ENCODE measurements around the gene MOV10. TPM values are rescaled to one million over a fixed set of nuclear protein-coding genes. Genes with fewer than 3 reads are reported as not detected.
A peak's percentile ranks its signal among the peaks of the same experiment; 100 is the strongest.

The MOV10 gene
- total and polyA plus RNA-seq, 2 of the 13 experiments (the other 11 are each of a cell fraction or from before 2014, with no cell fraction given), result 56.4 to 58.2 TPM

DNA sequence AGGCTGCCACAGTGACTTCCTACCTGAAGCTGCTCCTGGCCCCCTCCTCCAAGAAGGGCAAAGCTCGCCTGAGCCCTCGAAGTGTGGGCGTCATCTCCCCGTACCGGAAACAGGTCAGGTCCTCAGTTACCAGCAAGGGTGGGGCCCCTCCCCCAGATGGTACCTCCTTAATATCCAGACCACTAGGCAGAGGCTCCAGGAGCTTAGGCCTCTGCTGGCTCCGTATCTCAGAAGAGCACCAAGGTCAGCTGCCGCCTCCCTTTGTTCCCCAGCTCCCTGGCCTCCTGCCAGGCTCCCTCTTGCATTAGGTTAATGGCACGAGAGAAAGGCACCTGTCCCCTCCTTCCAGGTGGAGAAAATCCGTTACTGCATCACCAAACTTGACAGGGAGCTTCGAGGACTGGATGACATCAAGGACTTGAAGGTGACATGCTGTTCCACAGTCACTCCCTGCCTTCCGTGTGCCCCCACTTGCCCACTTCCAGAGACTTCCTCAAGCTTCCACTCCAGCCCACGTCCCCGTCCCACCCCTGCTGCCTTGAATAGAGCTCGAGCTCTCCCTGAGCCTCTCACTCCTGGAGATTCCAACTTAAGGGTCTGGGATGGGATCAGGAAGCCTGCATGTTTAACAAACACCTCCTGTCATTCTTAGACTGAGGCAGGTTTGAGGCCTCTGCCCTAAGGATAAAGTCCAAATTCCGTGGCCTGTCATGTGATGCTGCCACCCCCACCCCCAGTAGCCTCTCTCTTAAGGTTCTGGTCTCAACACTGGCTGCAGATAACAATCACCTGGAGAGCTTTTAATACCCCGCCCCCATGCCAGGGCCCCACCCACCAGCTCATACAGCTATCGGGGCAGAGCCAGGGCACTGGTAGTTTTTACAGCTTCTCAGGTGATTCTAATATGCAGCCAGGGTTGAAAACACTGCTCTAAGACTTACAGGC lies 24.2 kb downstream of the MOV10 start (continued):
- TF ChIP-seq ZBTB7A (CRISPR knock-in tag; IDR thresholded peaks at IDR 0.05), result peak; percentile 25; the same call in 1 of the 2 replicates
- TF ChIP-seq RFX5 (IDR thresholded peaks at IDR 0.05; ENCODE audit: low read depth, low read length), result no peak
- no peak; the same call in 1 of the 2 replicates for TF ChIP-seq MIXL1 (CRISPR knock-in tag; IDR thresholded peaks at IDR 0.05)
- peak; percentile 75 for TF ChIP-seq ARID5B (CRISPR knock-in tag; IDR thresholded peaks at IDR 0.05)
- TF ChIP-seq MZF1 (CRISPR knock-in tag; IDR thresholded peaks at IDR 0.05; ENCODE audit: borderline replicate concordance), result no peak
- TF ChIP-seq HNF4G (IDR thresholded peaks at IDR 0.05; ENCODE audit: borderline replicate concordance, low read depth, low read length), result peak; percentile 96
- peak; percentile 83; the same call in 1 of the 2 replicates for TF ChIP-seq HNF4G (CRISPR knock-in tag; IDR thresholded peaks at IDR 0.05; ENCODE audit: borderline replicate concordance, low read depth)
- TF ChIP-seq ZGPAT (CRISPR knock-in tag; IDR thresholded peaks at IDR 0.05), result peak; percentile 65; the same call in 1 of the 2 replicates
- TF ChIP-seq GABPB1 (CRISPR knock-in tag; IDR thresholded peaks at IDR 0.05), result no peak
- TF ChIP-seq ELF3 (CRISPR knock-in tag; IDR thresholded peaks at IDR 0.05), result peak; percentile 57; the same call in 1 of the 2 replicates
- peak; percentile 17; the same call in 1 of the 2 replicates for TF ChIP-seq FOXA3 (CRISPR knock-in tag; IDR thresholded peaks at IDR 0.05)
- TF ChIP-seq, protein P1, sequence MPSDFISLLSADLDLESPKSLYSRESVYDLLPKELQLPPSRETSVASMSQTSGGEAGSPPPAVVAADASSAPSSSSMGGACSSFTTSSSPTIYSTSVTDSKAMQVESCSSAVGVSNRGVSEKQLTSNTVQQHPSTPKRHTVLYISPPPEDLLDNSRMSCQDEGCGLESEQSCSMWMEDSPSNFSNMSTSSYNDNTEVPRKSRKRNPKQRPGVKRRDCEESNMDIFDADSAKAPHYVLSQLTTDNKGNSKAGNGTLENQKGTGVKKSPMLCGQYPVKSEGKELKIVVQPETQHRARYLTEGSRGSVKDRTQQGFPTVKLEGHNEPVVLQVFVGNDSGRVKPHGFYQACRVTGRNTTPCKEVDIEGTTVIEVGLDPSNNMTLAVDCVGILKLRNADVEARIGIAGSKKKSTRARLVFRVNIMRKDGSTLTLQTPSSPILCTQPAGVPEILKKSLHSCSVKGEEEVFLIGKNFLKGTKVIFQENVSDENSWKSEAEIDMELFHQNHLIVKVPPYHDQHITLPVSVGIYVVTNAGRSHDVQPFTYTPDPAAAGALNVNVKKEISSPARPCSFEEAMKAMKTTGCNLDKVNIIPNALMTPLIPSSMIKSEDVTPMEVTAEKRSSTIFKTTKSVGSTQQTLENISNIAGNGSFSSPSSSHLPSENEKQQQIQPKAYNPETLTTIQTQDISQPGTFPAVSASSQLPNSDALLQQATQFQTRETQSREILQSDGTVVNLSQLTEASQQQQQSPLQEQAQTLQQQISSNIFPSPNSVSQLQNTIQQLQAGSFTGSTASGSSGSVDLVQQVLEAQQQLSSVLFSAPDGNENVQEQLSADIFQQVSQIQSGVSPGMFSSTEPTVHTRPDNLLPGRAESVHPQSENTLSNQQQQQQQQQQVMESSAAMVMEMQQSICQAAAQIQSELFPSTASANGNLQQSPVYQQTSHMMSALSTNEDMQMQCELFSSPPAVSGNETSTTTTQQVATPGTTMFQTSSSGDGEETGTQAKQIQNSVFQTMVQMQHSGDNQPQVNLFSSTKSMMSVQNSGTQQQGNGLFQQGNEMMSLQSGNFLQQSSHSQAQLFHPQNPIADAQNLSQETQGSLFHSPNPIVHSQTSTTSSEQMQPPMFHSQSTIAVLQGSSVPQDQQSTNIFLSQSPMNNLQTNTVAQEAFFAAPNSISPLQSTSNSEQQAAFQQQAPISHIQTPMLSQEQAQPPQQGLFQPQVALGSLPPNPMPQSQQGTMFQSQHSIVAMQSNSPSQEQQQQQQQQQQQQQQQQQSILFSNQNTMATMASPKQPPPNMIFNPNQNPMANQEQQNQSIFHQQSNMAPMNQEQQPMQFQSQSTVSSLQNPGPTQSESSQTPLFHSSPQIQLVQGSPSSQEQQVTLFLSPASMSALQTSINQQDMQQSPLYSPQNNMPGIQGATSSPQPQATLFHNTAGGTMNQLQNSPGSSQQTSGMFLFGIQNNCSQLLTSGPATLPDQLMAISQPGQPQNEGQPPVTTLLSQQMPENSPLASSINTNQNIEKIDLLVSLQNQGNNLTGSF (CRISPR knock-in tag; IDR thresholded peaks at IDR 0.05), result no peak
- TF ChIP-seq, protein P2, sequence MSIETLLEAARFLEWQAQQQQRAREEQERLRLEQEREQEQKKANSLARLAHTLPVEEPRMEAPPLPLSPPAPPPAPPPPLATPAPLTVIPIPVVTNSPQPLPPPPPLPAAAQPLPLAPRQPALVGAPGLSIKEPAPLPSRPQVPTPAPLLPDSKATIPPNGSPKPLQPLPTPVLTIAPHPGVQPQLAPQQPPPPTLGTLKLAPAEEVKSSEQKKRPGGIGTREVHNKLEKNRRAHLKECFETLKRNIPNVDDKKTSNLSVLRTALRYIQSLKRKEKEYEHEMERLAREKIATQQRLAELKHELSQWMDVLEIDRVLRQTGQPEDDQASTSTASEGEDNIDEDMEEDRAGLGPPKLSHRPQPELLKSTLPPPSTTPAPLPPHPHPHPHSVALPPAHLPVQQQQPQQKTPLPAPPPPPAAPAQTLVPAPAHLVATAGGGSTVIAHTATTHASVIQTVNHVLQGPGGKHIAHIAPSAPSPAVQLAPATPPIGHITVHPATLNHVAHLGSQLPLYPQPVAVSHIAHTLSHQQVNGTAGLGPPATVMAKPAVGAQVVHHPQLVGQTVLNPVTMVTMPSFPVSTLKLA (IDR thresholded peaks at IDR 0.05), result no peak
- peak; percentile 60; the same call in 1 of the 2 replicates for TF ChIP-seq POLR2G (IDR thresholded peaks at IDR 0.05; ENCODE audit: low read depth, low read length)
- no peak for TF ChIP-seq FOSL1 (CRISPR knock-in tag; IDR thresholded peaks at IDR 0.05; ENCODE audit: borderline replicate concordance)
- no peak for TF ChIP-seq ZKSCAN8 (CRISPR knock-in tag; IDR thresholded peaks at IDR 0.05; ENCODE audit: borderline replicate concordance)
